ENCODE data around the gene KCND2. TPM values are rescaled to one million over a fixed set of nuclear protein-coding genes. Genes with fewer than 3 reads are reported as not detected.

KCND2 gene
- total RNA-seq, 1 donor from 2014 or later, result 1.2 TPM

GRCh38 chr7:120402079-120402767 lies 129.2 kb downstream of the KCND2 start:
- DNase-seq, result no peak
- no peaks in the 10 kb centered on the region for H3K36me3 Mint-ChIP-seq (ENCODE audit: unreplicated experiment)
- TF ChIP-seq CTCF (IDR thresholded peaks at IDR 0.05; ENCODE audit: partially characterized antibody, unreplicated experiment), result no peak
- peaks cover 2% of the 10 kb centered on the region for H3K9me3 Mint-ChIP-seq (ENCODE audit: unreplicated experiment)
- no peaks in the 10 kb centered on the region for H3K27me3 Mint-ChIP-seq (ENCODE audit: unreplicated experiment)
- no peak overlapping the region for H3K4me3 Mint-ChIP-seq (ENCODE audit: unreplicated experiment)
- H3K4me1 Mint-ChIP-seq (ENCODE audit: low read depth, unreplicated experiment), result no peaks in the 10 kb centered on the region
- H3K27ac Mint-ChIP-seq (ENCODE audit: unreplicated experiment), result no peak overlapping the region

- TF ChIP-seq CTCF (IDR thresholded peaks at IDR 0.05; ENCODE audit: partially characterized antibody, unreplicated experiment), result no peak
- Mint-ChIP-seq H3K27ac (ENCODE audit: unreplicated experiment) (no peak overlapping the region), H3K36me3 (ENCODE audit: unreplicated experiment) (no peaks in the 10 kb centered on the region), H3K4me3 (ENCODE audit: unreplicated experiment) (no peak overlapping the region), H3K27me3 (ENCODE audit: unreplicated experiment) (no peaks in the 10 kb centered on the region), H3K4me1 (ENCODE audit: low read depth, unreplicated experiment) (no peaks in the 10 kb centered on the region), H3K9me3 (ENCODE audit: unreplicated experiment) (peaks cover 2% of the 10 kb centered on the region)
- DNase-seq, result no peak
Measured at GRCh38 chr7:120402801-120403200, 129.8 kb downstream of the KCND2 start.

GRCh38 chr7:120404042-120404441 lies 131.1 kb downstream of the KCND2 start:
- H3K4me1 Mint-ChIP-seq (ENCODE audit: low read depth, unreplicated experiment), result no peaks in the 10 kb centered on the region
- H3K27ac Mint-ChIP-seq (ENCODE audit: unreplicated experiment), result no peak overlapping the region
- H3K27me3 Mint-ChIP-seq (ENCODE audit: unreplicated experiment), result no peaks in the 10 kb centered on the region
- no peak for TF ChIP-seq CTCF (IDR thresholded peaks at IDR 0.05; ENCODE audit: partially characterized antibody, unreplicated experiment)
- H3K36me3 Mint-ChIP-seq (ENCODE audit: unreplicated experiment), result no peaks in the 10 kb centered on the region
- no peak for DNase-seq
- H3K4me3 Mint-ChIP-seq (ENCODE audit: unreplicated experiment), result no peak overlapping the region
- no peaks in the 10 kb centered on the region for H3K9me3 Mint-ChIP-seq (ENCODE audit: unreplicated experiment)

- Mint-ChIP-seq H3K4me1 (ENCODE audit: low read depth, unreplicated experiment) (no peaks in the 10 kb centered on the region), H3K4me3 (ENCODE audit: unreplicated experiment) (no peak overlapping the region), H3K36me3 (ENCODE audit: unreplicated experiment) (no peaks in the 10 kb centered on the region), H3K27me3 (ENCODE audit: unreplicated experiment) (no peaks in the 10 kb centered on the region), H3K9me3 (ENCODE audit: unreplicated experiment) (no peaks in the 10 kb centered on the region), H3K27ac (ENCODE audit: unreplicated experiment) (no peak overlapping the region)
- no peak for DNase-seq
- TF ChIP-seq CTCF (IDR thresholded peaks at IDR 0.05; ENCODE audit: partially characterized antibody, unreplicated experiment), result no peak
Measured at GRCh38 chr7:120405652-120406051, 132.7 kb downstream of the KCND2 start.

GRCh38 chr7:120407010-120407409 lies 134.0 kb downstream of the KCND2 start:
- no peaks in the 10 kb centered on the region for H3K27me3 Mint-ChIP-seq (ENCODE audit: unreplicated experiment)
- no peaks in the 10 kb centered on the region for H3K36me3 Mint-ChIP-seq (ENCODE audit: unreplicated experiment)
- no peaks in the 10 kb centered on the region for H3K9me3 Mint-ChIP-seq (ENCODE audit: unreplicated experiment)
- DNase-seq, result no peak
- H3K4me1 Mint-ChIP-seq (ENCODE audit: low read depth, unreplicated experiment), result no peaks in the 10 kb centered on the region
- no peak overlapping the region for H3K4me3 Mint-ChIP-seq (ENCODE audit: unreplicated experiment)
- TF ChIP-seq CTCF (IDR thresholded peaks at IDR 0.05; ENCODE audit: partially characterized antibody, unreplicated experiment), result no peak
- H3K27ac Mint-ChIP-seq (ENCODE audit: unreplicated experiment), result no peak overlapping the region
